Measurements from ENCODE around the gene RALB. TPM values are rescaled to one million over a fixed set of nuclear protein-coding genes. Genes with fewer than 3 reads are reported as not detected.

RALB gene
- total RNA-seq, 1 donor from 2014 or later: 21.7 TPM

DNA sequence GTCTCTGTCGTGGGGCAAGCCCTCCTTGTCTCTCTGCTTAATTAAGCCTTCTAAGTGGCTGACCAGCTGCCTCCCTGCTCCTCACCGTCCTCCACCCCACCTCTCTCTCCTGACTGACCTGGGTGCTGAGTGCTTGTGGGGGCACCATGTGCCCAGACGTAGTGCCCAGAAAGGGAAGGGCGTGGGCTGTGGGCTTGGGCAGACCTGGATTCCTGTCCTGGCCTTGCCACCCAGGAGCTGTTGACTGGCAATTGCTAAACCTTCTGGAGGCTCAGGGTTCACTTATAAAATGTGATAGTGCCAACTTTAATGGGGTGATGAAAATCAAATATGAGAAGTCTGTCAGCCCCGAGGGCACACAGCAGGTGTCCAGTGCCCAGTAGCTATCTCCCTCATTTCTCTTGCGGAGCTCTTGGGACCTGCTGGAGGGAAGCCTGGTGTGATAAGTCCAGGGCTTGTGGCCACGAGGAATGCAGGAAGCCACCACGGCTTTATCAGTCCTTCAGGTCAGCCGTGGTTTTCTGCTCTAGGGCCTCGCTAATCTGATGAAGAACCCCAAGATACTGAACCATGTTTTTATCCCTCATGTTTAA is 71.3 kb downstream of the RALB start:
- no peak for TF ChIP-seq CTCF (IDR thresholded peaks at IDR 0.05)
- H3K4me1 ChIP-seq: peaks cover 0 to 5% of the 10 kb centered on the region in 2 donors
- intact Hi-C loops (cut with DNase I): no loop called here
- H3K9me3 ChIP-seq: no peaks in the 10 kb centered on the region
- DNase-seq (ENCODE audit: low spot score in 2 of 2): no peak
- H3K27ac ChIP-seq: peak overlapping the region in 1 of 2 donors; percentile 50
- no peak overlapping the region for H3K4me3 ChIP-seq
- no peaks in the 10 kb centered on the region for H3K27me3 ChIP-seq
- H3K36me3 ChIP-seq: no peaks in the 10 kb centered on the region

- H3K27ac ChIP-seq: no peak overlapping the region
- intact Hi-C loops (cut with DNase I): no loop called here
These were observed 72.3 kb downstream of the RALB start for GRCh38 chr2:120324933-120325332.

GRCh38 chr2:120326066-120326465 is 73.4 kb downstream of the RALB start:
- peaks cover 0 to 5% of the 10 kb centered on the region in 2 donors for H3K4me1 ChIP-seq
- H3K9me3 ChIP-seq: no peaks in the 10 kb centered on the region
- H3K36me3 ChIP-seq: no peaks in the 10 kb centered on the region
- no peak for TF ChIP-seq CTCF (IDR thresholded peaks at IDR 0.05)
- no peaks in the 10 kb centered on the region for H3K27me3 ChIP-seq
- intact Hi-C loops (cut with DNase I): no loop called here
- H3K27ac ChIP-seq: no peak overlapping the region
- no peak for DNase-seq (ENCODE audit: low spot score in 2 of 2)
- no peak overlapping the region for H3K4me3 ChIP-seq

More at GRCh38 chr2:120324933-120325332, 72.3 kb downstream of the RALB start:
- no peaks in the 10 kb centered on the region for H3K9me3 ChIP-seq
- no peak for TF ChIP-seq CTCF (IDR thresholded peaks at IDR 0.05)
- DNase-seq (ENCODE audit: low spot score in 2 of 2): no peak
- no peaks in the 10 kb centered on the region for H3K36me3 ChIP-seq
- H3K4me3 ChIP-seq: no peak overlapping the region
- no peaks in the 10 kb centered on the region for H3K27me3 ChIP-seq
- peaks cover 0 to 5% of the 10 kb centered on the region in 2 donors for H3K4me1 ChIP-seq

DNA sequence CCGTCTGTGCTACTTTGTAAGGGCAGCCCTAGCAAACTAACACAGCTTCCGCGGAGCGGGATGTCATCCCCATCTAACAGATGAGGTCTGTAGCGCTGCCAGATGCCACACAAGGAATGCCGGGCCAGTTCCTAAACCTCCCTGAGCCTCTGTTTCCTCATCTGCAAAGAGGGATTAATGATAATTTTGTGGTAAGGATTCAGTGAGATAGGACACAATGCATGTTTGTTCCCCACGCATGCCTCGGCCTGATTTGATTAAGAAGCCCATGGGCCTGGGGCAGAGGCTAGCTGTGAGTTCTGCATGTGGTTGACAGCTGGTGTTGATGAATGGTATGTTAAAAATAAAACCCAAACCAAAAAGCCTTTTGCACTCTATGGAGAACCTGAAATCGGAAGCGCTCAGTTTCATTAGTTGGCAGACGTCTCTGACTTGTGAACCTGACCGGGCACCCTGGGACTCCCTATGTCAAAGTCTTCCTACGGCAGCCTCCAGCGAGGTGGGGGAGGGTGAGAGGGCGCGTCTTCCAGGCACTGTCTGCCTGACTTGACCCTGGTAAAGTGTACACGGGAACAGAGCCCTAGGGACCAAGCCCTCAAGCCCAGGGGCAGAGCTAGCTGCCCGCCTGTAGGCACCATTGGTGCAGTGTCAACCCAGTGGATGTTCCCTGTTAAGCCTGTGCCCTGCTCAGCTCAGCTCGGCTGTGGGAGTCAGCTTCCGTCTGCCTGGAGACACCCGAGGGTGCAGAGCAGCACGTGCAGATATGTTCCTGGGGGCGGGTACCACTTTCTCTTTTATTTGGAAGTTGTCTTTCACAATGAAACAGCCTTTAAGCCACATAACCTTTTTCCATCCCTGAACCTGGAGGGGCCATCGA is 78.5 kb downstream of the RALB start:
- H3K27ac ChIP-seq: no peak overlapping the region
- intact Hi-C loops (cut with DNase I): no loop called here
- no peaks in the 10 kb centered on the region for H3K36me3 ChIP-seq
- no peak for TF ChIP-seq CTCF (IDR thresholded peaks at IDR 0.05)
- H3K9me3 ChIP-seq: no peaks in the 10 kb centered on the region
- H3K4me1 ChIP-seq: no peaks in the 10 kb centered on the region
- no peaks in the 10 kb centered on the region for H3K27me3 ChIP-seq
- DNase-seq (ENCODE audit: low spot score in 2 of 2): no peak
- no peak overlapping the region for H3K4me3 ChIP-seq

- TF ChIP-seq CTCF (IDR thresholded peaks at IDR 0.05): no peak
- no peak overlapping the region for H3K4me3 ChIP-seq
- intact Hi-C loops (cut with DNase I): no loop called here
- H3K27me3 ChIP-seq: no peaks in the 10 kb centered on the region
- no peaks in the 10 kb centered on the region for H3K4me1 ChIP-seq
- no peak overlapping the region for H3K27ac ChIP-seq
- no peaks in the 10 kb centered on the region for H3K36me3 ChIP-seq
- H3K9me3 ChIP-seq: no peaks in the 10 kb centered on the region
- no peak for DNase-seq (ENCODE audit: low spot score in 2 of 2)
These were observed 79.3 kb downstream of the RALB start for GRCh38 chr2:120331903-120332302.
